Measurements from ENCODE around the gene CSRNP2.

GRCh38 chr12:51023625-51024382, 59.6 kb downstream of the CSRNP2 start:
- TF ChIP-seq CTCF (IDR thresholded peaks at IDR 0.05): no peak
- TF ChIP-seq POLR2AphosphoS5 (IDR thresholded peaks at IDR 0.05): no peak
- TF ChIP-seq EP300 (IDR thresholded peaks at IDR 0.05): no peak
